Measurements from ENCODE around the gene DDX60.

DDX60 gene

DNA sequence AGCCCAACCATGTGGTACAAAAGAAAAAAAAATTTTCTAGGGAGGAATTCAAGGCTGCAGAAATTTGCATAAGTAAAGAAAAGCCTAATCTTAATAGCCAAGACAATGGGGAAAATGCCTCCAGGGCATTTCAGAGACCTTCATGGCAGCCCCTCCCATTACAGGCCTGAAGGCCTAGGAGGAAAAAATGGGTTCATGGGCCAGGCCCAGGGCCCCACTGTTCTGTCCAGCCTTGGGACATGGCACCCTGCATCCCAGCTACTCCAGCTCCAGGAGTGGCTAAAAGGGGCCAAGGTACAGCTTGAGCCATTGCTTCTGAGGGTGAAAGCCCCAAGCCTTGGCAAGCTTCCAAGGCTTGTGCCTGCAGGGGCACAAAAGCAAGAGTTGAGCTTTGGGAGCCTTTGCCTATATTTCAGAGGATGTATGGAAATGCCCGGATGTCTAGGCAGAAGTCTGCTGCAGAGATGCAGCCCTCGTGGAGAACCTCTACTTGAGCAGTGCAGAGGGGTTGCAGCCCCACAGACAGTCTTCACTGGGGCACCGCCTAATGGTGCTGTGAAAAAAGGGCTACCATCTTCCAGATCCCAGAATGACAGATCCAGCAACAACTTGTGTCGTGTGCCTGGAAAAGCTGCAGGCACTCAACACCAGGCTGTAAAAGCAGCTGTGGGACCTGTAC, 115.2 kb downstream of the DDX60 start:
- DNase-seq: no peak

DNA sequence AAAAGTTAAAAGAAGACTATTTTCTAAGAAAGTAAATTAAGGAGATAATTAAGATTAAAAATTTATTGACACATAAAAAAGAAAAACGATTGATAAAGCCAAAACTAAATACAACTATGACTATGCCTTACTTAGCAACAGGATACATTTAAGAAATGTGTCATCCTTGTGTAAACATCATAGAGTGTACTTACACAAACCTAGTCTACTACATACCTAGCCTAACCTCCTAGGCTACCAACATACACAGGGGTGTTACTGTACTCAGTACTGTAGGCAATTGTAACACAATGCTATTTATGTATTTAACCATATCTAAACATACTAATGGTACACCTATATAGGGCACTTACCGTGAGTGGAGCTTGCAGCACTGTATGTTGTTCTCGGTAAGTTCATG, 117.9 kb downstream of the DDX60 start:
- DNase-seq: no peak

DNA sequence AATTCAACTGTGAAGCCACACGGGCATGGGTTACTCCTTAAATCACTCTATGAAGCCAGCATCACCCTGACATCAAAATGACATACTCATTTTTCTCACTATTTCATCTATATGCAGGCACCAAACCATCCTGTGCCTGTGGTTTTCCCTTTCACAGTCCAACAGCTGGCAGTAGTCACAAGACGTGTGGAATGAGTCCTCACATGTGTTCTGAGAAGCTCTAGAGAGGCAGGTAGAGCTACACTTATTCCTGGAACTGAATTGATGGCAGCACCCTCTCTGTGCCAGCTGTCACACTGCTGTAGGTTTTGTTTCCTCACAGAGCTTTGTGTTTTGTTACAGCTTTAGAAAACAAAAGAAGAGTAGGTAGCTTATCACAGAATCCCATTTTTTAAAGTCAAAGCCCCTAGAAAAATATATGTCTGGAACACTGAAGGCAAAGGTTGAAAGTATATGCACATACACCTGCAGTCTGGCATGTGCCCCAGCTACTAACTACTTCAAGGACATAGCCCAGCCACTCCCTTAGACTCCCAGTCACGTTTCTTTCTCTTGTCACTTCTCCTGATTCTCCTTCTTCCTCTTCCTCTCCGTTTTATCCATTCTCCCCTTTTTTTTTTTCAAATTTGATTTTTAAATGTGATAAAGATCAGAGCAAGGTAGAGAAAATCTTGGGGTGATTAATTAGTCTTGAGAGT, 119.1 kb downstream of the DDX60 start:
- no peak for DNase-seq

DNA sequence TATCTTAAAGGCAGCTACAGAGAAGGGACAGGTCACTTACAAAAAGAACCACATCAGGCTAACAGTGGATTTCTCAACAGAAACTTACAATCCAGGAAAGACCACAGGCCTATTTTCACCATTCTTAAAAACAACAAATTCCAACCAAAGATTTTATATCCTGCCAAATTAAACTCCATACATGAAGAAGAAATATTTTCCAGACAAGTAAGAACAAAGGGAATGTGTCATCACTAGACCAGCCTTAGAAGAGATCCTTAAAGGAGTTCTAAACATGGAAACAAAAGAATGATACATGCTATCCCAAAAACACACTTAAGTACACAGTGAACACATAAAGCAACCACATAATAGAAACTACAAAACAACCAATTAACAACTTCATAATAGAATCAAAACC, 120.6 kb downstream of the DDX60 start:
- no peak for DNase-seq

DNA sequence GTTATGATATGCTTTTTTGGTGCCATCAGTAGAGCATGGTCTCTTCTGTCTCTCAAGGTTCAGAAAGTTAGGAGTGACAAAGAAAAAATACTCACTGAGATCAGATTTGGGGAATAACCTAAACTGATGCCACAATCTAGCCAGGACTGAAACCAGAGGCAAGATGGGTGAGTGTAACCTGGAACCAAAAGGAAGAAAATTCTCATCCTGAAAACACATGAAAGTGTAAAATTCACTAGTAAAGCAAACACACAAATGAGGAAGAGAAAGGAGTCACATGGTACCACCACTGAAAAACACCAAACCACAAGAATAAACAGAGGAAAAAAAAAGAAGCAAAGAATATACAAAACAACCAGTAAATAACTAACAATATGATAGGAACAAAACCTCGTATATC, 129.8 kb downstream of the DDX60 start:
- no peak for DNase-seq

DNA sequence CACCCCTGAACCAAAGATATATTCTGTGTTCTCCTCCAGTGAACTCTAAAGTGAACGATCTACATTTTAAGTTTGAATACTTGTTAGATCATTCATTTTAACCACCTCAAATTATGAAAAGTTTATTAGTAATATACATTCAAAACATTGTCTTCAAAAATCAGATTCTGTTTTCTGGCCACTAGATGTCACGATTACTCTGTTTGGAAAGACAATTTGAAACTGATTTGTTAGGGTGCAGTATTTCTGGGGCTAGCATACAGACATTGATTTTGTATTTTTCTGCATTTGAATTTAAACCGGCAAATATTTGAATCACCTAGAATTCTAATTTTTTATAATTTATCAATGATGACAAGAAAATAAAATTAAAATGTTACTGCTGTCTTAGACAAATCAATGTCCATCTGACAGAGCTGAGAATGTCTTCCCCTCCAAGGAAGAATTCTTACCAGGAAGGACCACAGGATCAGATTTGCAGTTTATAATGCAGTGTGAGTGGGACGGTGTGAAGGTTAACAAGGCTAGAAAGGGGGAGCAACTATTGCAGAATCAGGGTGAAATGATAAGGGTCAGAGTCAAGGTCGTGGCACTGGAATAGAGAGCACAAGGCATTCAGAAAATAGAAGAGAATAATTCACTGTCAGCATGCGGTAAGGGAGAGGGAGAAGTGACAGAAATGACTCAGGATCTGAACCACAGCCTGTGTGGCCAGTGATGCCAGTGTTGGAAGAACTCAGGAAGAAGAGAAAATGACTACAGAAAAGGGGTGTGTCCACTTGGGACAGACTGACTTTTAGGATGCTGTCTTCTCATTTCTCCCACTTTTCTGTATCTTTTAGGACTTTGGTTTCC, 134.6 kb downstream of the DDX60 start:
- no peak for DNase-seq

DNA sequence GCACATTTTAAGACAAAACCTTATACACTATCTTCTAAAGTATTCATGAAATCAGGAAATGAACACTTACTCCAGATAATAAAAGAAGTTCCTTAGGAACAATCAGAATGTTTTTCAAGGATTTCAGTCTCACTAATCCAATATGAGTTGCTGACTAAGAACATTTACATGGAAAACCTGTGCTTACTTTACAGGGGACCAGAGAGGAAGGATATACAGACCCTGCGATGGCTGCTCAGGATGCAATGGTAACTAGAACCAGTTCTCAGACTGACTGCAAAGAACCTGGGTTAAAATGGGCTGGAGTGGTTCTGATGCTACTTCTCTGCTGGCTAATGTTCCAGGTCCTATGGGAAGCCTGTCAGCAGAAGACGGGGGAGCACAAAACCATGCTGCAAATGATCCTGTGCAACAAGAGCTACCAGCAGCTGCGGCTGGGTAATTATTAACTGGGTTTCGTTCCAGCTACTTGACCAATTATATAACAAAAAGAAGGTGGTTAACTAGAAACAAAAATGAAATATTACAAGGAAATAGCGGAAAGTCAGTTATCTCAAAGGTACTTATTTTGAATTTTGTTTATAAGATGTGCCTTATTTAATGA, 140.9 kb downstream of the DDX60 start:
- DNase-seq: no peak

DNA sequence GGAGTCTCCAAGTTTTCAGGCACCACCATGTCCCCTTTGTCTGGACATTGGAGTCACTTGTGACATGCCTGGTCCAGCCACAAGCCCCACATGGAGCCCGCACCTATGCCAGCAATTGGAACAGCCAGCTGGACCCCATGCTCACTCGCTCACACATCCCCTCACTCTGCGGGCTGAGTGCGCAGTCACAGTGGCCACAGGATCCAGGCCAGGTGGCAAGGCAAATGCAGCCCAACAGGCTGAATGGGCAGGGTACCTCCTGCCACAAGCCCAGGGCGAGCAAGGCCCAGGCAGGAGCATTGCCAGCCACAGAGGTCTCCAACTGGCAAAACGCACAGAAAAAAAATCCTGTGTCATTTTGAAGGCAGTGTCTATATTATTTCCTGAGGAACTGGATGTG, 144.2 kb downstream of the DDX60 start:
- no peak for DNase-seq

DNA sequence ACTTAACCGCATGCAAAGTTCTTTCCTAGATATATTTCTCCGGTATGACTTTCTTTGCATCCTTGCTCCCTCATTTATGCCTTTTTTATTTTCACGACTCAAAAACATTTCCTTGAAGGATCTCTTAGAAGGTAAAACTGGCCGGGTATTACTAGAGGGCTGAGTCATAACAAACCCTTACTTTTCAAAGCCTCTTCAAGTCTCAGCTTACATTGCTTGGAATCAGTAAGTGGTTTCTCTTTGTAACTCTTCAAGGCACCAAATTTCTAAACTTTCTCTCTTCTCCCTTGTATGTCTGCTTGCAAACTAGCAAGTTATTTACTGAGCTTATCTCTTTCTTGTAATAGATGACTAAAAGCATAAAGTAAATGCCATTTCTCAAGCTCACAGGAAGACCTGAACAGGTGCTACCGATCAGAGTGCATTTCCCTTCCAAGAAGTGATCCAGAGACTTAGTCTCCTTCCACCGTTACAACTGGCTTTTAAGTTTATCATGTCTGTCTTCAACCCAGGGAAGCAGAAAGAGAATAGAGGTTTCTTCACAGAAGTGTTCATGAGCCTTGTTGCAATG, 150.8 kb downstream of the DDX60 start:
- DNase-seq: no peak

Measured in stimulated activated CD4-positive, alpha-beta T cell treated with anti-CD3 and anti-CD28 coated beads, Interleukin-4, amount 100 ng/mL, for 4 hours (primary cell).